Esophagus (tissue), 2 donors: ENCODE results near the gene CFAP68. TPM values are rescaled to one million over a fixed set of nuclear protein-coding genes. Genes with fewer than 3 reads are reported as not detected.

ENCODE experiments used
- polyA plus RNA-seq, 2 donors: library from polyadenylated mRNA; stranded (reverse); fragments of 200-250 nt; gene quantifications; one replicate each; pipeline ENCODE4 v1.2.3, GENCODE V29; 2013
- donor health status: healthy with polysubstance abuse.
- donor health status: Bipolar disorder and iron deficiency.

The CFAP68 gene
- polyA plus RNA-seq, 2 donors, result 29.5 to 33.4 TPM

Other genes starting within 250 kb of the CFAP68 start
- 1 to 10 TPM; 6.3 to 9.5 TPM for gene PPP2R1B, start 113.2 kb upstream of the CFAP68 start, polyA plus RNA-seq
- gene ALG9, start 8.0 kb upstream of the CFAP68 start, polyA plus RNA-seq, result 10 to 100 TPM; 13.2 to 19.5 TPM
- 1 to 10 TPM; 1.1 to 1.3 TPM for gene FDXACB1, start 376 bp upstream of the CFAP68 start, polyA plus RNA-seq
- gene CRYAB, start 32.2 kb downstream of the CFAP68 start, polyA plus RNA-seq, result 100 to 1,000 TPM in 1 of 2 donors, 10 to 100 TPM in 1; 89.6 to 173 TPM
- gene HSPB2, start 33.2 kb downstream of the CFAP68 start, polyA plus RNA-seq, result 1 to 10 TPM; 1.8 to 2.0 TPM
- 1 to 10 TPM; 6.5 to 6.6 TPM for gene C11orf52, start 39.4 kb downstream of the CFAP68 start, polyA plus RNA-seq
- gene DIXDC1, start 57.8 kb downstream of the CFAP68 start, polyA plus RNA-seq, result 1 to 10 TPM; 1.9 to 4.2 TPM
- 10 to 100 TPM in 1 of 2 donors, 1 to 10 TPM in 1; 9.7 to 22.6 TPM for gene DLAT, start 145.9 kb downstream of the CFAP68 start, polyA plus RNA-seq
- gene PIH1D2, start 194.5 kb downstream of the CFAP68 start, polyA plus RNA-seq, result 1 to 10 TPM; 1.7 to 1.8 TPM
- 10 to 100 TPM in 1 of 2 donors, 1 to 10 TPM in 1; 9.0 to 10.8 TPM for gene NKAPD1, start 194.8 kb downstream of the CFAP68 start, polyA plus RNA-seq
- 100 to 1,000 TPM; 158 to 165 TPM for gene TIMM8B, start 207.2 kb downstream of the CFAP68 start, polyA plus RNA-seq
- gene SDHD, start 207.3 kb downstream of the CFAP68 start, polyA plus RNA-seq, result 100 to 1,000 TPM; 148 to 150 TPM